Smooth muscle cell (in vitro differentiated cells): ENCODE measurements around the gene COL4A1. TPM values are rescaled to one million over a fixed set of nuclear protein-coding genes. Genes with fewer than 3 reads are reported as not detected.
A peak's percentile ranks its signal among the peaks of the same experiment; 100 is the strongest.

Experiments used
- DNase-seq: peaks from one replicate; lab custom pipeline; 2025; ENCODE audit not compliant: unreplicated experiment; lab: John Stamatoyannopoulos, UW
- H2AFZ ChIP-seq: fragments of 200-600 bp; sonication (generic); 2 replicates; pipeline ENCODE4 v1.6.0; 2016; ENCODE audit warnings: antibody characterized with exemption, low read depth, mild to moderate bottlenecking
- H3F3A ChIP-seq: fragments of 200-600 bp; sonication (generic); 2 replicates; pipeline ENCODE4 v1.6.0; 2017; ENCODE audit warnings: antibody characterized with exemption, low read depth
- H3K27ac ChIP-seq: fragments of 200-600 bp; sonication (generic); 2 replicates; pipeline ENCODE4 v1.5.1; 2016; ENCODE audit warnings: low read depth, mild to moderate bottlenecking
- H3K27me3 ChIP-seq: fragments of 200-600 bp; sonication (generic); 2 replicates; pipeline ENCODE4 v1.6.1; 2016; ENCODE audit warnings: low read depth, mild to moderate bottlenecking
- H3K36me3 ChIP-seq: fragments of 200-600 bp; sonication (generic); 2 replicates; pipeline ENCODE4 v1.5.1; 2016; ENCODE audit warnings: low read depth
- H3K4me1 ChIP-seq: fragments of 200-600 bp; sonication (generic); 2 replicates; pipeline ENCODE4 v1.5.1; 2016; ENCODE audit warnings: low read depth
- H3K4me2 ChIP-seq: fragments of 200-600 bp; sonication (generic); 2 replicates; pipeline ENCODE4 v1.6.0; 2016; ENCODE audit warnings: mild to moderate bottlenecking
- H3K4me3 ChIP-seq: fragments of 200-600 bp; sonication (generic); 2 replicates; pipeline ENCODE4 v1.5.1; 2016; ENCODE audit warnings: mild to moderate bottlenecking
- H3K79me2 ChIP-seq: fragments of 200-600 bp; sonication (generic); 2 replicates; pipeline ENCODE4 v1.6.0; 2016; ENCODE audit warnings: low read depth, mild to moderate bottlenecking
- H3K9ac ChIP-seq: fragments of 200-600 bp; sonication (generic); 2 replicates; pipeline ENCODE4 v1.6.0; 2016; ENCODE audit warnings: low read depth
- H3K9me3 ChIP-seq: fragments of 200-600 bp; sonication (generic); replicated peaks from 2 replicates; pipeline ENCODE4 v1.5.1; 2016; ENCODE audit warnings: low read depth
- H4K20me1 ChIP-seq: fragments of 200-600 bp; sonication (generic); 2 replicates; pipeline ENCODE4 v1.6.0; 2016; ENCODE audit warnings: low read depth
- WGBS: methylation state at CpG from one replicate; pipeline ENCODE4 v1.1.7; 2016; ENCODE audit warnings: low lambda C conversion rate; 5-methylcytosine and 5-hydroxymethylcytosine counted together
- polyA plus RNA-seq: library from polyadenylated mRNA; unstranded; fragments of >200 nt; fragmentation: Nextera tagmentation; extraction: Ambion mirVana; gene quantifications from 2 replicates; pipeline ENCODE4 v1.2.1, GENCODE V29; 2016
- total RNA-seq: library from RNA; depleted of rRNA; stranded (reverse); fragments of >200 nt; gene quantifications from 2 replicates; pipeline ENCODE4 v1.2.3, GENCODE V29; 2014
- TF ChIP-seq, protein P1 (sequence below): fragments of 200-600 bp; sonication (generic); IDR thresholded peaks from 2 replicates; pipeline ENCODE4 v1.5.1; 2017; ENCODE audit warnings: borderline replicate concordance, mild to moderate bottlenecking, antibody characterized with exemption; ENCODE audit not compliant: insufficient read depth, poor library complexity, severe bottlenecking

Gene COL4A1
- total and polyA plus RNA-seq, 2 experiments from 2014 or later: 2,409 to 4,372 TPM

DNA sequence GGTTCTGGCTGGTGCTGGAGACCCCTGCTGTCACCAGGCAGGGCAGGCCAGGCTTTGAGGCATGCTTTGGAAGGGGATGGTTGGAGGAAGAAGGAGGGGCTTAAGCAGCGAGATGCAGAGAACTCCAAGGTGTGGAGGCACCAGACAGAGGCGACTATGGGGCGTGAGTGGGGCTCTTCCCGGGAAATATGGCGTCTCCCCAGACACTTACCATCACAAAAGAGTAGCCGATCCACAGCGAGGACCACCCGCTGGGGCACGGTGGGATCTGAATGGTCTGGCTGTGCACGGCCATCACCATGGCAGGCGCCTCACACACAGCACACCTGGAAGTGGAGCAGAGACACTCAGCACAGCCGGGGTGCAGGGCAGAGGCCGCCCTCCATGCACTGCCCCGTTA lies 151.9 kb downstream of the COL4A1 start:
- no peak overlapping the region for H3K4me3 ChIP-seq
- H3K27me3 ChIP-seq: no peaks in the 10 kb centered on the region
- no peak overlapping the region for H3K4me2 ChIP-seq
- H3K27ac ChIP-seq: peak overlapping the region; percentile 12
- peaks cover 95% of the 10 kb centered on the region for H4K20me1 ChIP-seq
- no peaks in the 10 kb centered on the region for H3K9me3 ChIP-seq
- no peaks in the 10 kb centered on the region for H3K79me2 ChIP-seq
- no peak overlapping the region for H3K9ac ChIP-seq
- TF ChIP-seq, protein P1, sequence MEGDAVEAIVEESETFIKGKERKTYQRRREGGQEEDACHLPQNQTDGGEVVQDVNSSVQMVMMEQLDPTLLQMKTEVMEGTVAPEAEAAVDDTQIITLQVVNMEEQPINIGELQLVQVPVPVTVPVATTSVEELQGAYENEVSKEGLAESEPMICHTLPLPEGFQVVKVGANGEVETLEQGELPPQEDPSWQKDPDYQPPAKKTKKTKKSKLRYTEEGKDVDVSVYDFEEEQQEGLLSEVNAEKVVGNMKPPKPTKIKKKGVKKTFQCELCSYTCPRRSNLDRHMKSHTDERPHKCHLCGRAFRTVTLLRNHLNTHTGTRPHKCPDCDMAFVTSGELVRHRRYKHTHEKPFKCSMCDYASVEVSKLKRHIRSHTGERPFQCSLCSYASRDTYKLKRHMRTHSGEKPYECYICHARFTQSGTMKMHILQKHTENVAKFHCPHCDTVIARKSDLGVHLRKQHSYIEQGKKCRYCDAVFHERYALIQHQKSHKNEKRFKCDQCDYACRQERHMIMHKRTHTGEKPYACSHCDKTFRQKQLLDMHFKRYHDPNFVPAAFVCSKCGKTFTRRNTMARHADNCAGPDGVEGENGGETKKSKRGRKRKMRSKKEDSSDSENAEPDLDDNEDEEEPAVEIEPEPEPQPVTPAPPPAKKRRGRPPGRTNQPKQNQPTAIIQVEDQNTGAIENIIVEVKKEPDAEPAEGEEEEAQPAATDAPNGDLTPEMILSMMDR: no peak
- 92% methylated on average over 14 of the region's 14 CpGs for WGBS
- H3K36me3 ChIP-seq: peaks cover 61% of the 10 kb centered on the region
- H2AFZ ChIP-seq: no peak overlapping the region
- H3F3A ChIP-seq: peaks cover 91% of the 10 kb centered on the region
- H3K4me1 ChIP-seq: no peaks in the 10 kb centered on the region
- DNase-seq: no peak

DNA sequence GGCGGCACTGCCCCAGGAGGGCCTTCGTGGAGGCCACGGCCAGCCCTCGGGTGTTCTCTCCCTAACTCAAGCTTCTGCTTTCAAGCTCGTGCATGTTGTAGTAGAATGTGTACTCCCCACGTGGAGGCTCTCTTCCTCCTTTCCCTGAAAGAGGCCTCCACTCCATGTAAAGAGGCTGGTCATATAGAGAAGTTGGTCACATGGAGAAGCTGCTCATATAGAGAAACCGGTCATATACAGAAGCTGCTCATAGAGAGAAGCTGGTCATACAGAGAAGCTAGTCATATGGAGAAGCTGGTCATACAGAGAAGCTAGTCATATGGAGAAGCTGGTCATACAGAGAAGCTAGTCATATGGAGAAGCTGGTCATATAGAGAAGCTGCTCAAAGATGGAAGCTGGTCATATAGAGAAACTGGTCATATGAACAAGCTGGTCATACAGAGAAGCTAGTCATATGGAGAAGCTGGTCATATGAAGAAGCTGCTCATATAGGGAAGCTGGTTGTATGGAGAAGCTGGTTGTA lies 152.5 kb downstream of the COL4A1 start:
- peaks cover 92% of the 10 kb centered on the region for H3F3A ChIP-seq
- H4K20me1 ChIP-seq: peaks cover 95% of the 10 kb centered on the region
- 88% methylated on average over 7 of the region's 7 CpGs for WGBS
- no peaks in the 10 kb centered on the region for H3K4me1 ChIP-seq
- no peak overlapping the region for H3K9ac ChIP-seq
- H3K9me3 ChIP-seq: no peaks in the 10 kb centered on the region
- H3K4me3 ChIP-seq: no peak overlapping the region
- no peak overlapping the region for H3K4me2 ChIP-seq
- no peak for DNase-seq
- H2AFZ ChIP-seq: no peak overlapping the region
- H3K27ac ChIP-seq: peak overlapping the region; percentile 12
- TF ChIP-seq, protein P1: no peak
- H3K27me3 ChIP-seq: no peaks in the 10 kb centered on the region
- H3K36me3 ChIP-seq: peaks cover 61% of the 10 kb centered on the region
- no peaks in the 10 kb centered on the region for H3K79me2 ChIP-seq

DNA sequence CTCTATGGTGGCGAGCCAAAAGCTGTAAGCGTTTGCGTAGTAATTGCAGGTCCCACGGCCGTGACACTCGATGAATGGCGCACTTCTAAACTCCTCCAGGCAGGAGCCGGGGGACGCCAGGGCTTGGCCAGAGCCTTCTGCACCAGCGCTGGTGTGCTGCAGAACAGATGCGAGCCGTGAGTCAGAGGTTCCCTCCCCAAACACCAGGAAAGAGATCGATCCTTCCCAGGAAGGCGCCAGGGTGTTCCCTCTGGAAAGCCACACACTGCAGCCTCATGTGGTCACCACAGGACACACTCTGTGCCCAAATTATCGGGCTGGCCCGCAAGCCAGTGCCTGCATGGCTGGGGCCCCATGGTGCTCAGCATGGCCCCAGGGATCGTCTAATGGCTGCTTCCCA lies 154.6 kb downstream of the COL4A1 start:
- no peaks in the 10 kb centered on the region for H3K27me3 ChIP-seq
- TF ChIP-seq, protein P1: no peak
- peaks cover 53% of the 10 kb centered on the region for H3K36me3 ChIP-seq
- H4K20me1 ChIP-seq: peaks cover 96% of the 10 kb centered on the region
- DNase-seq: no peak
- no peak overlapping the region for H3K4me3 ChIP-seq
- no peak overlapping the region for H2AFZ ChIP-seq
- H3K9me3 ChIP-seq: no peaks in the 10 kb centered on the region
- H3K27ac ChIP-seq: peak overlapping the region; percentile 36
- no peaks in the 10 kb centered on the region for H3K79me2 ChIP-seq
- no peak overlapping the region for H3K9ac ChIP-seq
- H3F3A ChIP-seq: peaks cover 95% of the 10 kb centered on the region
- no peaks in the 10 kb centered on the region for H3K4me1 ChIP-seq
- WGBS: 92% methylated on average over 17 of the region's 17 CpGs
- no peak overlapping the region for H3K4me2 ChIP-seq

DNA sequence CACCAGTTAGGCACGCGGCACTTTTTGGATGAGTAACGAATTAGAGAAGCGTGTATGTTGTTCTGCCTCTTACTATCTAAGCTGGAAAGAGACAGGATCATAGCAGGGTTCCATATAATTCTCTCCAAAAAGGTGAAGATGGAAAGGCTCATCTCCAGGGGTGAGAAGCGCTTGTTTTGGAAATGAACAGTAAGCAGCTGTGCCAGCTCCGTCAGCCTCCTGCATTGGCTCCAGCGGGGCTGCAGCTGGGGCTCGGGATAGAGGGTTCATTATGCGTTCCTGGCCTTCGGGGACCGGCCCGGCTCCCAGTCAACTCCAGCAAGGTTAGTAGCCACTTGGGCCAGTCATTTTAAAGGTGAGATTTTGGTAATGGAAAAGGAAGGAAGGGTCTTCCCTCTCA lies 155.5 kb downstream of the COL4A1 start:
- WGBS: 95% methylated on average over 12 of the region's 12 CpGs
- Histone ChIP-seq H3F3A (peaks cover 91% of the 10 kb centered on the region), H3K36me3 (peaks cover 48% of the 10 kb centered on the region), H3K9me3 (no peaks in the 10 kb centered on the region), H3K9ac (no peak overlapping the region), H3K4me2 (no peak overlapping the region), H3K27ac (peak overlapping the region; percentile 59), H3K27me3 (no peaks in the 10 kb centered on the region), H3K79me2 (no peaks in the 10 kb centered on the region), H4K20me1 (peaks cover 95% of the 10 kb centered on the region), H3K4me3 (no peak overlapping the region), H2AFZ (no peak overlapping the region), H3K4me1 (no peaks in the 10 kb centered on the region)
- no peak for DNase-seq
- TF ChIP-seq, protein P1: no peak
